ENCODE results near the gene HDAC7.

The HDAC7 gene

DNA sequence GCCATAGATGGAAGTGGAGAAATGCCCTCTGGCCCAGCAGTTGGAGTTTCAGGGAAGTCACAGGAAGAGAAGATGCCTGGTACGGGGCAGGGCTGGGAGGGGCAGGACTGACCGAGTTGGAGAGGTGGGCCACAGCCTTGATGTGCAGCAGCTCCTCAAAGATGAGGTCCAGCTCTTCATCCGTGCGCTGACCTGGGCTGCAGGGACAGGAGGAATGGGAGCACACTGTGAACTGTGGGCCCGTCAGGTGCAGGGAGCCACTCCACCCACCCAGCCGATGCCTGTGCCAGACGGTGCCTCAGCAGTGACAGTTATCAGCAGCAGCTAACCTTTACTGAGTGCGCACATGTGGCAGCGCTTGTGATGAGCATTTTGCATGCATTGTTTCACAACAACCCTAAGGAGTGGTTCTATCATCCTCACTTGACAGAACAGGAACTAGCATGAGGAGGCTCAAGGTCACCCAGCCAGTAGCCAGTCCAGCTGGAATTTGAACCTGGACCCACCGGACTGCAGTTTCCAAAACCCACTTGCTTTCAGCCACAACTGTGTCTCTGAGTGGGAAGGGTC is 69.4 kb downstream of the HDAC7 start:
- in situ Hi-C loops (cut with MboI; ENCODE audit: low sequenced_read_pairs), result no loop called here

- in situ Hi-C loops (cut with MboI; ENCODE audit: low sequenced_read_pairs), result loop anchor here (25.0 kb wide), 1 partner anchor 413 kb away; the partner anchor contains the start of gene ASB8
Observed at GRCh38 chr12:47748899-47749298, 70.8 kb downstream of the HDAC7 start.

- in situ Hi-C loops (cut with MboI; ENCODE audit: low sequenced_read_pairs), result loop anchor here (25.0 kb wide), 1 partner anchor 414 kb away; the partner anchor contains the start of gene ASB8
Observed at GRCh38 chr12:47748507-47748828, 71.2 kb downstream of the HDAC7 start.

GRCh38 chr12:47747596-47748506 is 71.9 kb downstream of the HDAC7 start:
- in situ Hi-C loops (cut with MboI; ENCODE audit: low sequenced_read_pairs), result loop anchor here (25.0 kb wide), 1 partner anchor 414 kb away; the partner anchor contains the start of gene ASB8

- in situ Hi-C loops (cut with MboI; ENCODE audit: low sequenced_read_pairs), result loop anchor here (25.0 kb wide), 1 partner anchor 415 kb away; the partner anchor contains the start of gene ASB8
Observed at GRCh38 chr12:47747126-47747525, 72.6 kb downstream of the HDAC7 start.

DNA sequence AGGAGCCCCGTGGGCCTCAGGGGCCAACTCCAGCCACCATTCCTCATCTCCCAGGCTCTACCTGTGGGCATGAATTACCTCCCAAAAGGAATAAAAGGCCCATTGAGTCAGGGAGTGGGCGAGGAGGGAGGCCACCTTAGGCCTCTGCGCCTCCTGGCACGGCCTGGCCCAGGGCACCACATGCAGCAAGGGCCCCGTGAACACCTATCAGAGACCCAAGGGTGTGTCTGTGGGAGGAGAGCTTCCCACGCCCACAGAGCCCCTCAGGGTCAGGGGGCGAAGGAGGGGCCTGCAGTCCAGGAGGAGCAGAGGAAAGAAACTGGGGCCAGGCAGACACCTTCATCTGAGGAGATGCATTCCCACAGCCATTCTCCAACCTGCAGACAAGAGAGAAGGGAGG is 73.2 kb downstream of the HDAC7 start:
- in situ Hi-C loops (cut with MboI; ENCODE audit: low sequenced_read_pairs), result loop anchor here (25.0 kb wide), 1 partner anchor 416 kb away; the partner anchor contains the start of gene ASB8

DNA sequence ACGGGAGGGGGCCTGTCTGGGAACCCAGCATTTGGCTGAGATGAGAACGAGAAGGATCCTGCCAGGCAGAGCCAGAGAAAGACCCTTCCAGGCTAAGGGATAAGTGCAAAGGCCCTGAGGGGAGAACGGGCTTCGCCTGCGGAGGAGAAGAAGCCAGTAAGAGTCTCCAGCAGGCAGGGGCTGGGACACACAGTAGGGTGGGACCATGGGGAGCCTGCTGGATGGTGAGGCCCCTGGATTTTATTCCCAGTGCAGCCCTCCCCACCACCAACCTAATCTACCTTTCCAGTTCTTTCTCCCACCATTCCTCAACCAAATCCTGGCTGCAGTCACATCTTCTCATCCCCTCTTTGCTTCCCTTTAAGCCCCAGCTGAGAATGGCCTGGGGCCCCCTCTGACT is 73.6 kb downstream of the HDAC7 start:
- in situ Hi-C loops (cut with MboI; ENCODE audit: low sequenced_read_pairs), result loop anchor here (25.0 kb wide), 1 partner anchor 416 kb away; the partner anchor contains the start of gene ASB8

- in situ Hi-C loops (cut with MboI; ENCODE audit: low sequenced_read_pairs), result loop anchor here (25.0 kb wide), 1 partner anchor 417 kb away; the partner anchor contains the start of gene ASB8
Observed at GRCh38 chr12:47745485-47746041, 74.1 kb downstream of the HDAC7 start.

GRCh38 chr12:47744778-47745436 is 74.8 kb downstream of the HDAC7 start:
- in situ Hi-C loops (cut with MboI; ENCODE audit: low sequenced_read_pairs), result loop anchor here (25.0 kb wide), 1 partner anchor 417 kb away; the partner anchor contains the start of gene ASB8

- in situ Hi-C loops (cut with MboI; ENCODE audit: low sequenced_read_pairs), result loop anchor here (25.0 kb wide), 1 partner anchor 418 kb away; the partner anchor contains the start of gene ASB8
Observed at GRCh38 chr12:47744005-47744651, 75.6 kb downstream of the HDAC7 start.

DNA sequence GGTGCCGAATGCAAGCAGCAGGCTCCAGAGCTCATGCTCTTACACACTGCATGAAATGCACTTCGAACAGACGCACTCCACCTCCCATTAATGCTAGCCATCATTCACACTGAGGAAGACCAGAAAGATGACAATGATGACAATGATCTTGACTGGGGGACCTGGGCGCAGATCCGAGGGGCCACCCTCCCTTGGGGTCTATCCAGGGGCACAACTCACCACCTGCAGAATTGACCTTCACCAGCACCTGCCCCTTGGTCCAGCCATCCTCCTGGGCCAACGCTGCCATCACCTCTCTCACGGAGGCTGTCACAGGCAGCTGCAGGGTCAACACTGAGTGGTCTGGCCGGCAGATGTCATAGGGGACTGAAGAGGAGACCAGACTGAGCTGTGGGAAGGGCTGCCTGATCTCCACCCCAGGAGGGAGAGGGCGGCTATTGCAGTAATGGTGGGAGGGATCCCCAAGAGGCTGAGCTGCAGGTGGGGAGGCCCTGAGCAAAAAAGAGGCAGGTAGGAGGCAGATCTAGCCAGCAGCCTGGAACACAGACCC is 76.3 kb downstream of the HDAC7 start:
- in situ Hi-C loops (cut with MboI; ENCODE audit: low sequenced_read_pairs), result loop anchor here (25.0 kb wide), 1 partner anchor 419 kb away; the partner anchor contains the start of gene ASB8

GRCh38 chr12:47742253-47742825 is 77.4 kb downstream of the HDAC7 start:
- in situ Hi-C loops (cut with MboI; ENCODE audit: low sequenced_read_pairs), result loop anchor here (25.0 kb wide), 1 partner anchor 420 kb away; the partner anchor contains the start of gene ASB8

- in situ Hi-C loops (cut with MboI; ENCODE audit: low sequenced_read_pairs), result loop anchor here (25.0 kb wide), 1 partner anchor 421 kb away; the partner anchor contains the start of gene ASB8
Observed at GRCh38 chr12:47741340-47741703, 78.4 kb downstream of the HDAC7 start.

- in situ Hi-C loops (cut with MboI; ENCODE audit: low sequenced_read_pairs), result loop anchor here (25.0 kb wide), 1 partner anchor 422 kb away; the partner anchor contains the start of gene ASB8
Observed at GRCh38 chr12:47740606-47741339, 78.9 kb downstream of the HDAC7 start.

DNA sequence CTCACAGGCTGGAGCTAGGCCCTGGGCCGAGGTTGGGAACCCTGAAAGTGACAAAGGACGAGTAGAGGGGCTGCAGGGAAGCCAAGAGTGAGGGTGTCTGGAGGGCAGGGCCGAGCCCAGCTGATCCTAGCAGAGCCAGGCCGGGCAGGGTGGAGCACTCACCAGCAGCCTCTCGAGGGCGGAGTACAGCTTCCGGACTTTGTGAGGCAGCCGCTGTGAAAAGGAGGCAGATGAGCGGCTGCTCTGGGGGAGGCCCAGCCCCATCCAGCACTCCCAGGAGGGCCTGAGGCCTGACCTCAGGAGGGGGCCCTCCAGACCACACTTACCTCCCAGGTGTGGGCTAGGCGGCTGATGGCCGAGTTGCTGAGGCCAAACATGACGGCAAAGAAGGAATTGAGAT is 79.7 kb downstream of the HDAC7 start:
- in situ Hi-C loops (cut with MboI; ENCODE audit: low sequenced_read_pairs), result loop anchor here (25.0 kb wide), 1 partner anchor 422 kb away; the partner anchor contains the start of gene ASB8

DNA sequence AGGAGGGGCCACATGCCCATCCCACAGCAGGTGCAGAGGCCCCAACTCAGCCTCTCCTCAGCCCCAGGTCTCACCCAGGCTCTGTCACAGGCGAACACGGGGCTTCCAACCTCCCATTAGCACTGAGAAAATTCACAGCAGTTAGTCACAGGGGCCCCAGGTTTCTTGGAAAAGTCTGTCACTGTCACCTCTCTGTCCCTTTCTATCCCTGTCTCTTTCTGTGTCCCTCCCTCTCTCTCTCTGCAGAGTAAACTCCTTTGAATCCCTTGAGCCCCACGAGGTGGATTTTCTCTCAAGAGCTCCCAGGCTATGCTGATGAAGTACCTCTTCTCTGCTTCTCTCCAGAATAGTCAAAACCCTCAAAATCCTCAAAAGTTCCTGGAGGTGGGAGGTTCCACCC is 80.4 kb downstream of the HDAC7 start:
- in situ Hi-C loops (cut with MboI; ENCODE audit: low sequenced_read_pairs), result loop anchor here (25.0 kb wide), 1 partner anchor 423 kb away; the partner anchor contains the start of gene ASB8

DNA sequence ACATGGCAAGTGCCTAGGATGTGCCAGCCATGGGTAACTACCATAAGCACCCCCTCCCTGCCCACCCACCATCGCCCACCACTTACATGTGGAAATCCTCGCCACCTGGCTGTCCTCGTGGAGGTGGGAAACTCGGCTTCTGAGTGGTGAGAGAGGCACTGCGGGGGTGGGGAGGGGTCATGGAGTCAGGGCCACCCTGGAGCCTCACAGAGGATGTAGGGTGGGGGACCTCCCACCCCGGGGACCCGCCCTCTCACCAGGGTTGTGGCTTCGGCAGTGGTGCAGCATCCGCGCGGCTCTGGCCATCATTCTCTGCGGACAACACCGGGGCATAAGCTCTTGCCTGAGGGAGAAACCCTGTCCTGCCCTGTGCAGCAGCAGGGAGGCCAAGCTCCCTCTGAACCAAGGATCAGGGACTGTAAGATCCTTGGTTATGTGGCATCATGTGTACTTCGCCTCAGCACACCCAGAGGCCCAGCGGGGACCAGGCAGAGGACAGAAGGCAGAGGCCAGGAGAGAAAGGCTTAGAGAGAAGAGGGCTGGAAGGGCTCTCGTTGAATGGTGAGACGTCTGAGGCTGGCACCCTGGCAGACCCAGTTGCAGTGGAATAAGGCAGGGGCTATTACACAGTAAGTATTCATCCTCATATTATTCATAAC is 81.6 kb downstream of the HDAC7 start:
- in situ Hi-C loops (cut with MboI; ENCODE audit: low sequenced_read_pairs), result loop anchor here (25.0 kb wide), 1 partner anchor 424 kb away; the partner anchor contains the start of gene ASB8
